Neuron (in vitro differentiated cells): ENCODE results near the gene KRT74.

Experiments used
- H2AFZ ChIP-seq: one replicate; pipeline ENCODE4 v1.6.1; 2013; ENCODE audit warnings: low read depth, mild to moderate bottlenecking, inconsistent platforms, low read length, moderate library complexity
- H3K27me3 ChIP-seq: one replicate; pipeline ENCODE4 v1.6.1; 2013; ENCODE audit warnings: low read length; ENCODE audit not compliant: insufficient read depth
- H3K36me3 ChIP-seq: one replicate; pipeline ENCODE4 v1.6.1; 2013; ENCODE audit warnings: low read length; ENCODE audit not compliant: insufficient read depth
- H3K4me1 ChIP-seq: one replicate; pipeline ENCODE4 v1.6.1; 2013; ENCODE audit warnings: low read length; ENCODE audit not compliant: insufficient read depth
- H3K4me3 ChIP-seq: 2 replicates; pipeline ENCODE4 v1.5.1; 2013; ENCODE audit warnings: mild to moderate bottlenecking, low read length, moderate library complexity
- H3K9me3 ChIP-seq: one replicate; pipeline ENCODE4 v1.6.1; 2013; ENCODE audit warnings: low read length

KRT74 gene

DNA sequence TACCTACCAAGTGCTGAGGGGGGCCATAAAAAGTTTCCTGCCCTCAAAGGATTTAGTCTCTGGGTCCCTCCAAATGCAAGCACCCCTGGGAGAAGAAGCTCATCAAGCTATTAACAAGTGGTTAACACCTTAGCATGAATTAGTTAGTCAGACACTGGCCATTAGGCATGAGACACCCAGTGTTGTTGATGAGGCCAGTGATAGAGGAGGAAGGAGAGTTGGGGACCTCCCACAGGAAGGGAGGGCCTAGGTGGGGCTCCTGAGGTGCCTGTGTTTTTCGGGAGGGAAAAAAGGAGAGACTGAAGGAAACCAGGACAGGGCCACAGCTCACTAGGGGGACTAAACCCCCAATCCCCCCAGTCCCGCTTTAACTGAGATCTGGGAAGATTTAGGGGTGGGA lies 16.2 kb downstream of the KRT74 start:
- H3K9me3 ChIP-seq, result no peaks in the 10 kb centered on the region
- no peaks in the 10 kb centered on the region for H3K36me3 ChIP-seq
- no peak overlapping the region for H2AFZ ChIP-seq
- H3K27me3 ChIP-seq, result no peaks in the 10 kb centered on the region
- no peak overlapping the region for H3K4me3 ChIP-seq
- no peaks in the 10 kb centered on the region for H3K4me1 ChIP-seq

DNA sequence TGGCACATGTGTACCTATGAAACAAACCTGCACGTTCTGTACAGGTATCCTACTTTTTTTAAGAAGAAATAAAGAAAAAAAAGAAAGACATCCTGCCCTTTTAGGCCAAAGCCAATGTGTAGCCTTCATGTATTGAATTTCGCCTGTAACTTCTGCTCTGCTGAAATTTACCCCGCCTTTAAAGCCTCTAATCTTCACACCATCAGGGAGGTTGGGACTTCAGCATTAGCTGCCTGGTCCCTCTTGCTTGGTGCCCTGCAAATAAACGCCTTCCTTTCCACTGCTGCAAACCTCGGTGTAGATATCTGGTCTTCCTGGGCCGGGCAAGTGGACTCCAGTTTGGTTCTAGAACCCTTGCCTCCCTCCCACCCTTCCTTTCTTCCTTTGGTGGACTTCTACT lies 18.1 kb downstream of the KRT74 start:
- no peaks in the 10 kb centered on the region for H3K9me3 ChIP-seq
- no peak overlapping the region for H2AFZ ChIP-seq
- peaks cover 7% of the 10 kb centered on the region for H3K27me3 ChIP-seq
- H3K4me3 ChIP-seq, result no peak overlapping the region
- no peaks in the 10 kb centered on the region for H3K36me3 ChIP-seq
- no peaks in the 10 kb centered on the region for H3K4me1 ChIP-seq

DNA sequence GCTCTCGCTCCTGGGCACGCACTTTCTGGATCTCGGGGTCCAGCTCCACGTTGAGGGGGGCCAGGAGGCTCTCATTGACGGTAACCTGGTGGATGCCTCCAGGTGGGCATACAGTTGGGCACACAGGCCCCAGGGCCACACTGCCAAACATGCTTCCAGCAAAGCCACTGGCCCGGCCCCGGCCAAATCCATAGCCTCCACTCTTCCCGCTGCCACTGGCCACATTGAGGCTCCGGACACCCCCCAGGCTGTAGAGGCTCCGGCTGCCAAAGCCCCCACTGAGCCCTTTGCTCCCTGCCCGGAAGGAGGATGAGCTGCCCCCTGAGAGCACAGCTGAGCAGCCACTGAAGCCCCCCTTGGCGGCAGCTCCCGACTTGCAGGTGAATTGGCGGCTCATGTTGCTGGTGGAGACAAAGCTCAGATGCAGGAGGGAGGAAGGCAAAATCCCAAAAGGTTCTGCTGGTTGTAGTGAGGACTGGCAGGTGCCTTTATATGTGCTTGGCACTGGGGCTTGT lies 20.9 kb downstream of the KRT74 start, which contains the start of gene KRT71:
Gene KRT71, minus strand, starts transcription at position 465 of the 515 bp plus-strand sequence. Its CDS starts 68 bp downstream, at position 397.
- H2AFZ ChIP-seq, result no peak within 1 kb of the TSS
- no peaks in the 10 kb centered on the region for H3K4me1 ChIP-seq
- peaks cover 9% of the 10 kb centered on the region for H3K27me3 ChIP-seq
- H3K4me3 ChIP-seq, result no peak within 1 kb of the TSS
- no peaks in the 10 kb centered on the region for H3K9me3 ChIP-seq
- H3K36me3 ChIP-seq, result no peaks in the 10 kb centered on the region

GRCh38 chr12:52552055-52552454 lies 21.6 kb downstream of the KRT74 start:
- Histone ChIP-seq H3K27me3 (peaks cover 9% of the 10 kb centered on the region), H3K36me3 (no peaks in the 10 kb centered on the region), H3K9me3 (no peaks in the 10 kb centered on the region), H3K4me3 (no peak overlapping the region), H3K4me1 (no peaks in the 10 kb centered on the region), H2AFZ (no peak overlapping the region)

GRCh38 chr12:52551216-52551865 lies 22.3 kb downstream of the KRT74 start:
- Histone ChIP-seq H3K27me3 (peaks cover 9% of the 10 kb centered on the region), H2AFZ (no peak overlapping the region), H3K4me3 (no peak overlapping the region), H3K4me1 (no peaks in the 10 kb centered on the region), H3K9me3 (no peaks in the 10 kb centered on the region), H3K36me3 (no peaks in the 10 kb centered on the region)

GRCh38 chr12:52546126-52546525 lies 27.5 kb downstream of the KRT74 start:
- Histone ChIP-seq H3K4me1 (no peaks in the 10 kb centered on the region), H3K27me3 (peaks cover 2% of the 10 kb centered on the region), H3K4me3 (no peak overlapping the region), H3K9me3 (no peaks in the 10 kb centered on the region), H3K36me3 (no peaks in the 10 kb centered on the region), H2AFZ (no peak overlapping the region)

GRCh38 chr12:52543985-52544883 lies 29.4 kb downstream of the KRT74 start:
- Histone ChIP-seq H3K4me3 (no peak overlapping the region), H3K27me3 (no peaks in the 10 kb centered on the region), H3K9me3 (no peaks in the 10 kb centered on the region), H3K36me3 (no peaks in the 10 kb centered on the region), H3K4me1 (no peaks in the 10 kb centered on the region), H2AFZ (no peak overlapping the region)

DNA sequence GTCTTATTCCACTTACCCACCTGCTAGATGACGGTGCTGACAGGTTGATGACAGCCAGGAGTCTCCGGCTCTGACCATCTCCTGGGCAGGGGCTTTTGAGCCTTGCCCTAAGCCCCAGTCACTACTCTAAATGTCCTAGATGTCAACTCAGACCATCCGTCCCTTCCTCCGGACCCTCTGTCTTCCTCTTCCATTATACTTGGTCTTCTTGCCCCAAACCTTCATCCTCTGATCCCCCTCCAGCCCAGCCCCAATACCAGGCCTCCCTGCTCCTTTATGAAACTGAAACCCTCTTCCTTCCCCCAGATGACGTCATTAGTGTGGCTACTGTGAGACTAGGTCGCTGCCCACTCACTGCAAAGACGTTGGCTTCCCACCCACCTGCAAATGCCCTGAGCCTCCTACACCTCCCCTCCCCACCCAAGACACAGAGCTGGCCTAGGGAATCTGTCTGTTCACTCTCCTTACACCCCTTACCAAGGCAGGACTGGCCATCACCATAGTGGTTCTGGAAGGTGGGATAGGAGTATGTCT lies 30.8 kb downstream of the KRT74 start:
- no peak overlapping the region for H3K4me3 ChIP-seq
- H2AFZ ChIP-seq, result no peak overlapping the region
- no peaks in the 10 kb centered on the region for H3K27me3 ChIP-seq
- no peaks in the 10 kb centered on the region for H3K9me3 ChIP-seq
- no peaks in the 10 kb centered on the region for H3K4me1 ChIP-seq
- no peaks in the 10 kb centered on the region for H3K36me3 ChIP-seq

GRCh38 chr12:52542157-52542556 lies 31.5 kb downstream of the KRT74 start:
- H3K27me3 ChIP-seq, result no peaks in the 10 kb centered on the region
- no peaks in the 10 kb centered on the region for H3K9me3 ChIP-seq
- no peaks in the 10 kb centered on the region for H3K36me3 ChIP-seq
- no peak overlapping the region for H3K4me3 ChIP-seq
- H3K4me1 ChIP-seq, result no peaks in the 10 kb centered on the region
- H2AFZ ChIP-seq, result no peak overlapping the region

DNA sequence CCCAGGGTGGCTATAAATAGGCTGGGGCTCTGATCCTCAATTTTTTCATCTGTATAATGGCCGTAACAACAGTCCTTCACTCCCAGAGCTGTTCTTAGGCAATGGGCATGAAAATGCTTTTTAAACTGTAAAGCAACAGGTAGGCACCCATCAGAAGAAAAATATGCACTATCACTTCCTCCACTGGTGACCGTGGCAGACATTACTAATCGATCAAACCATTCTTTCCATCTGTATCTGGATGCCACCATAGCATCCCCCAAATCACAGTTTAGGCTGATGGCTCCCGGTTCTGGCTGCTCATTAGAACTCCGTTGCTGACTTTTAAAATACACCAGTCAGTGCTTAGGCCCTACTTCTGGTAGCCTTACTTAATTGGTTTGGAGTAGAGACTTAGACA lies 31.9 kb downstream of the KRT74 start:
- Histone ChIP-seq H3K4me3 (no peak overlapping the region), H3K27me3 (no peaks in the 10 kb centered on the region), H2AFZ (no peak overlapping the region), H3K36me3 (no peaks in the 10 kb centered on the region), H3K4me1 (no peaks in the 10 kb centered on the region), H3K9me3 (no peaks in the 10 kb centered on the region)

- Histone ChIP-seq H2AFZ (no peak overlapping the region), H3K36me3 (no peaks in the 10 kb centered on the region), H3K27me3 (no peaks in the 10 kb centered on the region), H3K4me1 (no peaks in the 10 kb centered on the region), H3K9me3 (no peaks in the 10 kb centered on the region), H3K4me3 (no peak overlapping the region)
Observed at GRCh38 chr12:52540531-52540930, 33.1 kb downstream of the KRT74 start.

DNA sequence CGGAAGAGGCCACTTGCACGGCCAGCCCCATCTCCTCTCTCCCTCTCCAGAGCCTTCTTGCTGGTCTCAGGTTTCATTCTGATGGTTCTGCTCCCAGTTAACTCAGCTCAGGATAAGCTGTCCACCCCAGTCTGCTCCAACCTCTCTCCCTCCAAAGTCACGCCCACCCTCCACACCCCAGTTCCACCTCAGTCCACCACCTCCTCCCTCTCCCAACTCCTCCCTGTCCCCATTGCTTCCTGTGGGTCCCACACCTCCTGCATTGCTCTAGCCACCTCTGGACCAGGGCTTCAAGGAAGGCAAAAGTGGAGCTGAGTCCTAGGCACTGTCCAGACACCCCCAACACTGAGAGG lies 33.8 kb downstream of the KRT74 start:
- Histone ChIP-seq H3K9me3 (no peaks in the 10 kb centered on the region), H3K4me1 (no peaks in the 10 kb centered on the region), H3K4me3 (no peak overlapping the region), H3K27me3 (no peaks in the 10 kb centered on the region), H3K36me3 (no peaks in the 10 kb centered on the region), H2AFZ (no peak overlapping the region)

DNA sequence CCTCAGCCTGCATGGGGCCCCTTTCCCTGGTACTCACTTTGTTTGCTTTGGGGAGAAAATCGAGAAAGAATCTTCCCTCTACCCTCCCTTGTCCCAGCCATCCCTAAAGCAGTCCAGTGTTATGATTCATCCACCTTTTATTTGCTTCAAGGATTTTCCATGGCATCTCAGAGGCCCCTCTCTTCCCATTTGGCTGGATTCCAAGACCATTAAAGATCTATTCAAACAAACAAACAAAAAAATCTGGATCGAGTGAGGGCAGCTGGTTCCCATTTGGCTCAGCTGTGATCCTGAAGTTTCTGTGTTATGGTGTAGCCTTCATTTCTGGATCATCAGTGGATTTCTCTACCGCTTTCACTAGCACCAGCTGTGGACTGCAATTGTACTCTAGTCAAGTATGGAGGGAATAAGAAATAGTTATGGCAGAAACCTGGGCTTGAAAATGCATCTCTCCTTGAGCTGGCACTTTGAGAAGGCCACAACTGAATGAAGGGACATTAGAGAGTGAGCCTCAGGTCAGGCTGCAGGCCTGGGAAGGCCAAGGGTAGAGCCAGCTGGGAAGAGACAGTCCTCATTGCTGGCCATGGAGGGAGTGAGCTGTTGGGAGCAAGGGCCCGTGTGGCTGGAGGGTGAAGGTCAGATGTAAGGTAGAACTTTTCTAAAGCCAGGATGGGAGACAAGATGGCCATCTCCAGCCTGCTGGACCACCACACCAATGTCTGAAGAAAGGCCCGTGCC lies 34.4 kb downstream of the KRT74 start:
- Histone ChIP-seq H3K27me3 (no peaks in the 10 kb centered on the region), H2AFZ (no peak overlapping the region), H3K9me3 (no peaks in the 10 kb centered on the region), H3K4me1 (no peaks in the 10 kb centered on the region), H3K4me3 (no peak overlapping the region), H3K36me3 (no peaks in the 10 kb centered on the region)
